Activated CD4-positive, alpha-beta T cell treated with anti-CD3 and anti-CD28 coated beads for 4 hours (primary cell): ENCODE data around the gene DGKQ.

ENCODE experiments used
- DNase-seq, 2 donors: peaks; one replicate each; pipeline ENCODE4 v3.0.0-alpha.2; 2020

DGKQ gene

DNA sequence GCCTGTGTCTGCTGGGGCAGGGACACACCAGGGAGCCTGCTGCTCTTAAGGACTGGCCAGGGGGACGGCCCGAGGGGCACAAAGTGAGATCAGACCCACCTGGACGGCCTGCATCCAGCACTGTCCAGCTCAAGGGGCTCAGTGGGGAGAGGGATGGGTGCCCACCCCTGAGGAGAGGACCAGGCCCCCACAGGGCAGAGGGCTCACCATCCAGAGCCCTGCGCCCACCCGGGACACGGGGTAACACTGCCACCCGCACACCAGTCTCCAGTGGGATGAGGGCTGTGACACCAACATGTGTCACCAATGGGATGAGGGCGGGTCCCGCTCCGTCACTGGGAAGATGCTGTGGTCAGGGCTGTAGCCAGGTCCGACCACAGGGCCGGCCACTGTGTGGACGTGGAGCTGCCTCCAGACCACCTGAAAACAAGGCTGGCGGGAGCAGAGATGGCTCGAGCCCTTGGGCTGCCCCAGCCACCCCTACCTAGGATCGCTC is 13.2 kb downstream of the DGKQ start:
- no peak for DNase-seq

DNA sequence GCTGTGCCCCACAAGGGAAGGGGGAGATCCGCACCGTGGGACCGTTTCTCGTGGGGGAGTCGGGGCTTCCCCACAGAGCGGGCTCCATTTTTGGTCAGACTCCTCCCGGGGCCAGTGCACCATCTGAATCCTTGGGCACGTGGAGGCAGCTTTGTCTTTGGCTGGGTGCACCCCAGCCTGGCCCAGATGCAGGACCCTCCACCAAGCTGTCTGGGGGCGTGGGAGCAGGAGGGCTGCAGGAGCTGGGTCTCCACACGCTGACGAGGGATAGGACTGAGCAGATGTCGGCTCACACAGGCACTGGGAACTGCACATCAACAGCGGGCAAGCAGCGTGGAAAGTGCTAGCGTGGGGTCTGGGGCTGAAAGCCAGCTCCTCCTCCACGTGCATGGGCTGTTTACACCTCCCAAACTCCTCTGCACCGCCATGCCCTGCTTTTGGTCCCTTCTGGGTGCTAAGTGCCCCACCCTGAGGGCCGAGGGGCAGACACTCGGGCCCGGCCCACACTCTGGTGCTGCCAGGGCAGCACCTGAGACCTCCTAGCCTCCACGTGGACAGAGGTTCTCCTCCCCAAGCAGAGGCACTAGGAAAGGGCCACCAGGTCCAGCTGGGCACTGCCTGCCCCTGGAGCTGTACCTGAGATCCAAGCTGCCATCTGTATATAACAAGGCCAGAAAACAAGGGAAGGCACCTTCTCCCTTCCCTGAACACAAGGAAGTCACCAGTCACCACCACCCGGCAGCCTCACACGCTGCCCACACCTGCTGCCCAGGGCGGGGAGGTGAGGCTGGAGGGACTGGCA is 13.8 kb downstream of the DGKQ start:
- DNase-seq: no peak

DNA sequence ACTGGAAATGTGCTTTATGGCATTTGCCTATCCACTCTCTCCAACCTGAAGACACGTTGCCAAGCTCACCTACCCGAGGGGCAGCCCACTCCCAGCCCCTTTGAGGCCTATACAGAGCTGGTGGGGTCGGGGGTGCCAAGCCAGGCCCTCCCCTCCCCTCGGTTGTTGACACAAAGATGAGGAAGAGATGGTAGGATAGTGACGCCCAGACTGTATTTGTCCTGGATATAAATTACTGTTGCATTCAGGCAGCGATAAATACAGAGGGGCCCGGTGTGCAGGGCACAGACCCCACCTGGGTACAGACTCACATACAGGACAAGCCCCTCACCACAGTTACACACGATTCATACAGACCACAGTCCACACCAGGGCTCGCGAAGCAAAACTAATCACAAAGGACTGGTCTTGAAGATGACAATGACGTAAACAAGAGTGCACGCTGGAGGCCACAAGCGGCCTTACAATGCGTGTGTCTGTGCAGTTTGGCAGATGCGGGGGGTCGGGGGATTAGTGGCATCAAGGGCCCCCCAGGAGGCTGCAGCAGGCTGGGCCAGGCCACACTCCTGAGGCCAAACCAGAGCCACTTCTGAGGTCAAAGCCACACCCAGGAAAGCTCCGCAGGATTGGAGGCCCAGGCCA is 14.6 kb downstream of the DGKQ start:
- DNase-seq: no peak

DNA sequence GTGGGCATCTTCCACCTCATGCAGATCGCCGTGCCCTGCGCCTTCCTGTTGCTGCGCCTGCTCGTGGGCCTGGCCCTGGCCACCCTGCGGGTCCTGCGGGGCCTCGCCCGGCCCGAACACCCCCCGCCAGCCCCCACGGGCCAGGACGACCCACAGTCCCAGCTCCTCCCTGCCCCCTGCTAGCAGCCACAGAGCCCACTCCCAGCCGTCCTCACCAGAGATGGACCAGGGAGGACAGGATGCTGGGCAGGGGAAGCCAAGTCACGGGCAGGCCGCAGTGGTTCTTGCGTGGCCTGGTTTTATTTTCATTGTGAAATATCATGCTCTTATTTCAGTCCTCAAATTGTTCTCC is 15.1 kb downstream of the DGKQ start:
- DNase-seq: no peak

DNA sequence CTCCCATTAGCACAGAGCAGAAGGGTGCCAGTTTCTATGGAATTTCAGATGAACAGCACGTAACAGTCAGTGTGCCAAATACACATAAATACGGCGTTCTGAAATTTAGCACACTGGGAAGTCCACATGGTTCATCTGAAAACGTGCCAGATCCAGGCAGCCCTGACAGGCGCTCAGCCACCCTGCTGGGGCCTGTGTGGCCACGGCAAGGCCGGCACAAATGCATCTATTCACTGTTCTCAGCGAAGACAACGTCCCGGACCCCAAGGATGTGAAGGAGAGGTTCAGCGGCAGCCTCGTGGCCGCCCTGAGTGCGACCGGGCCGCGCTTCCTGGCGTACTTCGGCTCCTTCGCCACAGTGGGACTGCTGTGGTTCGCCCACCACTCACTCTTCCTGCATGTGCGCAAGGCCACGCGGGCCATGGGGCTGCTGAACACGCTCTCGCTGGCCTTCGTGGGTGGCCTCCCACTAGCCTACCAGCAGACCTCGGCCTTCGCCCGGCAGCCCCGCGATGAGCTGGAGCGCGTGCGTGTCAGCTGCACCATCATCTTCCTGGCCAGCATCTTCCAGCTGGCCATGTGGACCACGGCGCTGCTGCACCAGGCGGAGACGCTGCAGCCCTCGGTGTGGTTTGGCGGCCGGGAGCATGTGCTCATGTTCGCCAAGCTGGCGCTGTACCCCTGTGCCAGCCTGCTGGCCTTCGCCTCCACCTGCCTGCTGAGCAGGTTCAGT is 15.6 kb downstream of the DGKQ start:
- DNase-seq: no peak

DNA sequence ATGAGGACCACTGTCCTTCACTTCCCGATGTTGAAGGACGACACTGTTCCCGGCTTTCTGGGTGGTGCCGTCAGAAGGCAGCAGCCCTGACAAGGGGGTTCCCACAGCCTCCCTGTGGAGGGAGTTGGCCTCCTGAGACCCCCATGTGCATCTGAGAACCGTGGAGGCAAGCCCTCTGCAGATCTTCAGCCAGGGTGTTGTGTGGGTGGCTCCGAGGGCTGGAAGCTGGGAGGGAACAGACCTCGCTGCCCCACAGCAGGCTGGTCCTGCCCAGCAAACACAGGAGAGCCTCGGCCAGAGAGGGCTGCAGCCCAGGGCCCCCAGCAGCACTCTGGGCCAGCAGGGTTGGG is 16.2 kb downstream of the DGKQ start:
- no peak for DNase-seq

DNA sequence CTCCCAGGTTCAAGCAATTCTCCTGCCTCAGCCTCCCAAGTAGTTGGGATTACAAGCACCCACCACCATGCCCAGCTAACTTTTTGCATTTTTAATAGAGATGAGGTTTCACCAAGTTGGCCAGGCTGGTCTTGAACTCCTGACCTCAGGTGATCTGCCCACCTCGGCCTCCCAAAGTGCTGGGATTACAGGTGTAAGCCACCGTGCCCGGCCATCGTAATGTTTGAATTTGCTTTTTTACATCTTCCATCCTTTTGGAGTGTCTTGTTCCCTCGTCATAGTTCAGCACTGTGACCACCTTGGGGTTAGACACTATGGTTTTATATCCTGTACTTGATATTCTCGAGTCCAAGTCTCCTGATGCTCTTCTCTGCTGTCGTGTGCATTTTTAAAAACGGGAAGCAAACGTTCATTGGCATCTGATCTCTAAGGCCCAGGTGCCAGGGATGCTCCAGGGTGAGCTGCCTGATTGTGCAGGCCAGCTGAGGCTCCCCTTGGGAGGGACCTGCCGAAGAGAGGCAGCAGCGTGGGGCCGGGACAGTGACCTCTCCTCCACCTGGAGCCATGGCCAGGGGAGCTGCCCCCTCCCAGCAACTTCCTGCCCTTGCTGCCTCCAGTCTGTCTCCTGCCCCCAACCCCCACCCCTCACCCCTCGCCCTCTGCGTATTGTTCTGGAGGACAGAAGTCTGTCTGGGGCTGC is 16.7 kb downstream of the DGKQ start:
- DNase-seq: no peak

DNA sequence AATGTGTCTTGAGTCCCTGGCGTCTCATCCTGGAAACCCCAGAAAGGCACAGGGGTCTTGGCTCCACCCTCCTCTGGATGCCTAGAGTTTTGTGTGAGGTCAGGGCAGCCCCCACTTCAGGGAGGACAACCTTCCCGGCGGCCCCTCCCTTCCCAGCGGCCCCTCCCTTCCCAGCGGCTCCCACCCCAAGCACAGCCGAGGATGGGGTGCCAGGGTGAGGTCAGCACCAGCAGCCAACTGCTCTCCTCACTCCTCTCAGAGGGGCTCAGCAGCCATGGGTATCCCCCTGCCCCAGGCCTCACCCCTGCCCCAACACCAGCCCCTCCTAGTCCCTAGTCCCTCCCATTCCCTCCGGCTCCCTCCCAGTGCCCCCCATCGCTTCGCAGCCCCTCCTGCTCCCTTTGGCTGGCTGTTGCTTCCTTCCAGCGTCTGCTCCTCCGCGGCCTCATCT is 17.4 kb downstream of the DGKQ start:
- no peak for DNase-seq

DNA sequence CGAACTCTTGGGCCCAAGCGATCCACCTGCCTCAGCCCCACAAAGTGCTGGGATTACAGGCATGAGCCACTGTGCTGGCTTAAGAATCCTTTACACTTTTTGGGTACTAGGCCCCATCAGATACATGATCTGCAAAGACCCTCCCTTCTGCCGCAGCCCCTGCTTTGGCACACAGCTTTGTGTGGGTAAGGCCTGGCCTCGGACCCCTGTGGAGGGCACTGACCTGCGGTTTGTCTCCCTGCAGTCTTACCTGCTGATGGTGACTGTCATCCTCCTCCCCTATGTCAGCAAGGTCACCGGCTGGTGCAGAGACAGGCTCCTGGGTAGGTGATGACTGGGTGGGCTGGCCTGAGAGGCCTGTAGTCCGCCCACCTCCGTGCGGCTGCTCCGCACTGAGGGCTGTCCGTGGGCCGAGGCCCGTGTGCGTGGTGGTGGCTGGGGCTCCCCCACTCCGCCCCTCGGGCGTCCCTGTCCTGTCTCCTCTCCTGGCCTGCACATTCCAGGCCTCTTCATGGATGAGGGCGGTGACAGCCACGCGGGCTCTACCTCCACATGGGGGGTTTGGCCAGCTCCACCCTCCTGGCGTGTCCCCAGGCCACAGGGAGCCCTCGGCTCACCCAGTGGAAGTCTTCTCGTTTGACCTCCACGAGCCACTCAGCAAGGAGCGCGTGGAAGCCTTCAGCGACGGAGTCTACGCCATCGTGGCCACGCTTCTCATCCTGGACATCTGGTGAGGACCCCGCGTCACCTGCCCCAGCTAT is 18.0 kb downstream of the DGKQ start:
- no peak for DNase-seq

DNA sequence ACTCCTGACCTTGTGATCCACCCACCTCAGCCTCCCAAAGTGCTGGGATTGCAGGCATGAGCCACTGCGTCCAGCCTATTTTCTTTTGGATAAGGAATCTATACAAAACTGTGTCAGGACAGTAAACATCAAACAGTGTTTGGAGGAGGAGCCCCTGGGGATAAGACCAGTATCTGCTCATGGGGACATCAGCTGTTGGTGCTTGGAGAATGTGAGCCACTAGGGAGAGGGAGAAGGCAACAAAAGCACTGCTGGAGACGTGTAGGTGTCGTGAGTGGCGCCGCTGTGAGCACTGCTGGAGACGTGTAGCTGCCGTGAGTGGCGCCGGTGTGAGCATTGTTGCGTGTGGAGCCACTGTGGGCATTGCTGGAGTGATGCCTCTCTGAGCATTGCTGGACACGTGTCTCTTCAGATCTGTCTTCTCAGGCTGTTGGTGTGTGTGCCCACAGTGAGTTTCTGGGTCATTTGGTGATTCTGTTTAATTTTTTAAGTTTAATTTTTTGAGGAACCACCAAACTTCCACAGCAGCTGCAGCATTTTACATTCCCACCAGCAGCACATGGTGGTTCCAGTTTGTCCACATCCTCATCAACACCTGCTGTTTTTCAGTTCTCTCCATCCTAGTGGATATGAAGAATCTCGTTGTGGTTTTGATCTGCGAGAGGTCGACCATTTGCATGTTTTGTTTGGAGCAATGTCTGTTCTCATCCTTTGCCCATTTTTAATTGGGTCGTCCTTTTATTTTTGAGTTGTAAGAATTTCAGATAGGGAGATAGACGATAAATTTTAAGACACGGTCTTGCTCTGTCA is 19.0 kb downstream of the DGKQ start:
- DNase-seq: no peak

DNA sequence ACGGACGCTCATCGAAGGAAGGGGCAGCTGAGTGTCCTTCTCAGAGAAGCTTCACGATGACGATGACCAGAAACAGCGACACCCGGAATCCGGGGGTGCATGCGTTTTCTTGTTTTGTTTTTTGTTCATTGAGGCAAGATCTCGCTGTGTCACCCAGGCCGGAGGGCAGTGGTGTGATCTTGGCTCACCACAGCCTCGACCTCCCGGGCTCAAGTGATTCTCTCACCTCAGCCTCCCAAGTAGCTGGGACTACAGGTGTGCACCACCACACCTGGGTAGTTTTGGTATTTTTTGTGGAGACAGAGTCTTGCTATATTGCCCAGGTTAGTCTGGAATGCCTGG is 19.8 kb downstream of the DGKQ start:
- DNase-seq: no peak

DNA sequence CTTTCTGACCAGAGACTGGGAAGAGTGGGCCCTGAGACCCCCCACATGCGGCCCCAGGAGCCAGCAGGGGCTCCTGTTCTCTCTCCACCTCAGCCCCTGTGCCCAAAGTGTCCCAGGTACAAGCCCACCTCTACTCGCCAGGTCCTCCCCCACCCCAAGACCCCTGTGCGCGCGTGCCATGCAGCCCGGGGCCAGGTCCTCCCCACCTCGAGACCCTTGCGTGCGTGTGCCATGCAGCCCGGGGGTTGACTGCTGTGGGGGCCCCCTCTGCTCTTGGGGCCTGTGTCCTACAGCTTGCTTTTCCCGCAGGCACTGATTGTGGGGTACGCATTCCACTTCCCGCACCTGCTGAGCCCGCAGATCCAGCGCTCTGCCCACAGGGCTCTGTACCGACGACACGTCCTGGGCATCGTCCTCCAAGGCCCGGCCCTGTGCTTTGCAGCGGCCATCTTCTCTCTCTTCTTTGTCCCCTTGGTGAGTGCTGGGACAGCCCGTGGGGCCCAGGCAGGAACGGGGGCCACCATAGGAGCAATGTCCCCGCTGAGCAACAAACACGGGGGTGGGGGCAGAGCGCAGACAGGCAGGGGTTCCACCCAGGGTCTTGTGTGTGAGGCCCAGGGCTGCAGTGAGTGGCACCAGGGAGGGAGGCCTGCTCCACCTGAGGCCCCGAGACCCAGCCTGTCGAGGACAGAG is 20.3 kb downstream of the DGKQ start:
- no peak for DNase-seq

DNA sequence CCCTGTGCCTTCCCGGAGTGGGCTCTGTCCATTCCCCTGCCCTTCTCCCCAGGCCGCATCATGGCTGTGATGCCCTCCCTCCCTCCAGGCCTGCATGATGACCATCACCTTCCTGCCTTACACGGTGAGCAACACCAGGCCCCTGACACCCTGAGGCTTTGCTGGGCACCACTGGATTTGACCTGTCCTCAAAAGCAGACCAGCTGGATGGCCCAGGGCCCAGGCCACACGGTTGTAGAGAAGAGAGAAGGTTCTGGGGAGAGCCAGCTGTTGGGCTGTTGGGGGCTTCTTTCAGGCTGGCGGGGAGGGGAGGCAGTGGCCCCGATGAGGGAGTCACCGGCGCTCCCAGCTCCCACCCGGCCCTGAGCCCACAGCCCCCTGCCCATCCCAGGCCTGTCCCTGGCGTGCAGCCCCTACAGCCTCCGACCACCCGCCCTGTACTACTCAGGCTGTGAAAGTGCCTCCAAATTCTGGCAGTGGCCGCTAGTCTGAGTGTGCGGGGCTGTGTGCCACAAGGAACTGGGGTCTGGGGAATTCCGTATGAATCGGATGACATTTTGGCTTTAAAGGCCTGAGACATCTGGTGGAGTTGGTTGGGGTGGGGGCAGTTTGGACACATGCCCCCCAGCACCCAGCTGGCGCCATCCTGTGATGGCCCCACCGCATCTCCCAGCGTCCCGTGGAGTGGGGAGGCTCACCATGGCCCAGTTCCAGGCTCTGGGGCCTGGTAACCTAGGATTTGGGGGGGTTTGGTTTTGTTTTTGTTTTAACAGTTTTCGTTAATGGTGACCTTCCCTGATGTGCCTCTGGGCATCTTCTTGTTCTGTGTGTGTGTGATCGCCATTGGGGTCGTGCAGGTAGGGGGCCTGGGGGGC is 21.5 kb downstream of the DGKQ start:
- DNase-seq: no peak

DNA sequence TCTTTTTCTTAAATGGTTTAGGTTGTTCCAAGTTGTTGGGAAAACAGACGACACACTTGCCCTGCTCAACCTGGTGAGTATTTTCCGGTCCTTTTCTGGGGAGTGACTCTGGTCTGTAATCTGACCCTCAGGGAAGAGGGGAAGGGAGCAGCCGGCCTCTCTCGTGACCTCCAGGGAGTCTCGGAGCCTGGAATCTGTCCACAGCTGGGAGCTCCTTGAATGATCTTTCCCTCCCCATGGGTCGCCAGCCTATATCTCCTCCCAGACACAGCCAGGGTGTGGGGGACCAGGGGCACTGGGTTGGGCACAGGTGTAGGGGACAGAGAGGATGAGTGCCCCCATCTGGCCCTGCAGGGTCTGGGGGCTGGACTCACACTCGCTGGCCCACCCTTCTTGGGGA is 22.2 kb downstream of the DGKQ start:
- no peak for DNase-seq

DNA sequence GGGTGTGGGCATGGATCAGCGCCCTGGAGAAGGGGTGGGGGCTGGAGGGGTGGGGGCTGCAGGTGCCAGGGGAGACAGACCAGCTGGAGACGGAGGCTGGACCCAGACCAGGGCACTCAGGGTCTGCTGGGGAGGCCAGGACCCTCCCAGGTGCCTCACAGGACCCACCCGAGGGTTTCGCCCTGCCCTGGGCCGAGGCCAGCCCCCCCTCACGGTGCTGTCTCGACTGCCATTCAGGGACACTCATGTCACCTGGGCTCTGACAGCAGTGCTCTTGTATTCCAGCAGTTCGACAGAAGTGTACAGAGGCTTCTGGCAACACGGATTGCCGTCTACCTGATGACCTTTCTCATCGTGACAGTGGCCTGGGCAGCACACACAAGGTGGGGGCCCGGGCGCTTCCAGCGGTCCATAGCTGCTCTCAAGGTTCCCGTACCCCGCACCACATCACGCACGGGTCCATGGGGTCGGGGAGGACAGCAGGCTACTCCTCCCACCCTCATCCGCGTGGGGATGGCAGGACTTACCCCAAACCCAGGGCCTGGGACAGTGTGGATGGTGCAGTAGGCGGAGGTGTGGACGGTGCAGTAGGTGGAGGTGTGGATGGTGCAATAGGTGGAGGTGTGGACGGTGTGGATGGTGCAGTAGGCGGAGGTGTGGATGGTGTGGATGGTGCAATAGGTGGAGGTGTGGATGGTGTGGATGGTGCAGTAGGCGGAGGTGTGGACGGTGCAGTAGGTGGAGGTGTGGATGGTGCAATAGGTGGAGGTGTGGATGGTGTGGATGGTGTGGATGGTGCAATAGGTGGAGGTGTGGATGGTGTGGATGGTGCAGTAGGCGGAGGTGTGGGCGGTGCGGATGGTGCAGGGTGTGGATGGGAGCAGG is 23.0 kb downstream of the DGKQ start:
- no peak for DNase-seq

DNA sequence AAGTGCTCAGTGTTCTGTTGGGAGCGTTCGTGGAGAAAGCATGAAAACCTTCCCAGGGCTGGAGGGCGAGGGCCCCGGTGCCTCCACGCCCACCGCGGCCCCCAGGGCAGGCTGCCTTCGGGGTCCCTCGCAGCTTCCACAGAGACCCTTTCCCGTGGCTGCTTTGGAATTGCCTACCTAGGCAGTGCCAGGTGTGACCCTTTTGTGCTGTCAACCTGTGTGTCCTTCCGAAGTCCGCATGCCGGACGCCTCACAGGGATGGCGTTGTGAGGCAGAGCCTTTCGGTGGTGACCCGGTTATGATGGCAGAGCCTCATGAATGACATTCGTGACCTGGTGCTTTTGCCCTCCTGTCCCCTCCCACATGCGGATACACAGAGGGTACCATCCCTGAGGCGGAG is 23.7 kb downstream of the DGKQ start:
- no peak for DNase-seq

DNA sequence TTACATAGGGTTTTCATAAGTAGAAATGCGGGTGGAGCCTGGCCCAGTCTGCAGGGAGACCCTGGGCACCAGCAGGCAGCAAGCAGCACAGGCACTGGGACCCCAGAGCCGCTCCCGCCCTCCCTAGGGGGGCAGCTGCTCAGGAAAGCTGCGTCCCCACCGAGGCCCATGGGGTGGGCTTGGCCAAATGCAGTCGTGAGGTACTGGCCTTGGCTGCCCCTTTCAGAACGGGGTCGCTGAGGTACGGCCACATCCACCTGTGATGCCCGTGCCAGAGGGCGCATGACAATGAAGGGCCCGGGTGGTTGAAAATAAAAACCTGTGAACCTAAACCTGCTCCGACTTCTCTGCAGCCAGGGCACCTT is 24.5 kb downstream of the DGKQ start:
- DNase-seq: no peak

DNA sequence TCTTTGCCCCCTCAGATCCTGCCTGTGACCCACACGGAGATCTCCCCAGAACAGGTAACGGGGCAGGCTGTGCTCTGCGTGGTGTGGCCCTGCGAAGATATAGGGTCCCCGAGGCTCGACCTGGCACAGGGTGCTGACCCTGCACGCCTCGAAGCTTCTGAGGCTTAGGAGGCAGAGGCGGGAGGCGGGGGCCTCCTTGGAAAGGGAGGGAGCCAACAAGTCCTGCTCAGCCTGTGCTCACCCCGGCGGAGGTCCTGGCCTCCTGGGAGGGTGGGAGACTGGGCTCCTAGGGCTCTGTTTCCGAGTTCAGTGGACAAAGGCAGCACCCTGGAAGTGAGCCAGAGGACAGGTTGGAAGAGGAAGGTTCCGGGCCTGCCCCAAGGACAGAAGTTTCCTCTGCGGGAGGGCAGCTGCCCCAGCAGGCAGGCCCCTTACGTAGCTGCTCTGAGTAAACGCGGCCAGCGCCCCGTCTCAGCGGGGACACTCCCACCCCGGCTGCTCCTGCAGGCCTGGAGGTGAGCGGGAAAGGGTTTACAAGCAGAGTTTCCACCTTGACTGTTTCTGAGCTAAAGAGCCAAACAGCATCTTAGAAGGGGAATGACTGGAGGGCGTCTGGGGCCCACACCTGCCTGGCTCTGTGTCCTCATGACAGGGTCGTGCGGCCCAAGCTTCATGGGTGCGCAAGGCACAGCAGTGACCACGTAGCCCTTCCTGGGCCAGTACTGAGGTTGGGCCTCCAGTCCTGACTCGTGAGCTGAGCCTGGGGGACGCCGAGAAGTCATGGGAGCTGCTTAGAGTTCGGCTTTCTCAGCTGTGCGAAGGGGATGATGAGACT is 25.1 kb downstream of the DGKQ start:
- no peak for DNase-seq
